NT2/D1 (cell line): ENCODE results near the gene PNPLA7.
"Not testable (repeated sequence)": the region's sequence is repeated elsewhere in the genome, so short reads cannot be mapped to it uniquely, and the experiment has no call there.

ENCODE experiments used
- DNase-seq: peaks from one replicate; pipeline ENCODE4 v3.0.0-alpha.2; 2011; ENCODE audit warnings: low read depth, low spot score
- H3K27me3 ChIP-seq: 2 replicates; pipeline ENCODE4 v1.6.0; 2011; ENCODE audit warnings: mild to moderate bottlenecking; ENCODE audit not compliant: insufficient read length, insufficient read depth
- H3K36me3 ChIP-seq: 2 replicates; pipeline ENCODE4 v1.6.1; 2011; ENCODE audit warnings: mild to moderate bottlenecking, low read length, mixed read lengths; ENCODE audit not compliant: insufficient read depth, insufficient read length
- H3K4me1 ChIP-seq: 2 replicates; pipeline ENCODE4 v1.5.1; 2011; ENCODE audit not compliant: insufficient read depth, insufficient read length
- H3K4me3 ChIP-seq: 2 replicates; pipeline ENCODE4 v1.5.1; 2011; ENCODE audit warnings: low read depth; ENCODE audit not compliant: insufficient read length
- H3K9ac ChIP-seq: 2 replicates; pipeline ENCODE4 v1.6.0; 2011; ENCODE audit warnings: low read depth; ENCODE audit not compliant: insufficient read length
- H3K9me3 ChIP-seq: 2 replicates; pipeline ENCODE4 v1.5.1; 2011; ENCODE audit warnings: mild to moderate bottlenecking, low read length; ENCODE audit not compliant: insufficient read depth
- SUZ12 ChIP-seq: IDR thresholded peaks from 2 replicates; pipeline ENCODE4 v1.6.1; 2011; ENCODE audit not compliant: insufficient read length, insufficient read depth; ENCODE audit errors: extremely low read depth
- YY1 ChIP-seq: IDR thresholded peaks from 2 replicates; pipeline ENCODE4 v1.6.1; 2011; ENCODE audit not compliant: insufficient read length, insufficient read depth
- ZNF274 ChIP-seq: IDR thresholded peaks from 2 replicates; pipeline ENCODE4 v1.6.1; 2011; ENCODE audit warnings: mild to moderate bottlenecking, low read depth, low read length

PNPLA7 gene

GRCh38 chr9:137575364-137575715 is 25.1 kb upstream of the PNPLA7 start:
- Histone ChIP-seq H3K36me3 (peaks cover 66% of the 10 kb centered on the region), H3K27me3 (no peaks in the 10 kb centered on the region), H3K9ac (peak overlapping the region; percentile 9), H3K4me1 (peaks cover 6% of the 10 kb centered on the region), H3K9me3 (no peaks in the 10 kb centered on the region), H3K4me3 (no peak overlapping the region)
- TF ChIP-seq SUZ12 (no peak), ZNF274 (no peak)
- no peak for DNase-seq

DNA sequence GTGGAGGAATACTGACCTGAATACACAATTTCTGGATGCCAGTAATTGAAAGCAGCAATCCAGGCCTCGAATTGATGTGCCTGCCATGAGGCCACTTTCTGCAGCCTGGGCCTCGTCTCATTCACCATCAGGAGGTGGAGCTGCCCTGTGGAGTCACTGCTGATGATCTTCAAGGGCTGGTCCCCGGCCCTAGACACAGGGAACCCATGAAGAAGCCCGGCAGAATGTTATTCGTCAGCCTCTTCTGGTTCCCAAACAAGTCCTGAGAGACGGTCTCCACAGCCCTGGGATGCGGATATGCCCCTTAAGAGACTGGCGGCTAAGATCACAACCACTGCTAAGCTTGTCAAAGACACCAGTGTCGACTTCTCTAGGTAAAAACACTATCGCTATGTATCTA is 24.0 kb upstream of the PNPLA7 start:
- TF ChIP-seq ZNF274: no peak
- no peak for TF ChIP-seq SUZ12
- TF ChIP-seq YY1: no peak
- H3K36me3 ChIP-seq: peaks cover 70% of the 10 kb centered on the region
- H3K9ac ChIP-seq: no peak overlapping the region

GRCh38 chr9:137570566-137570965 is 20.4 kb upstream of the PNPLA7 start:
- TF ChIP-seq SUZ12 (no peak), ZNF274 (no peak), YY1 (no peak)
- H3K36me3 ChIP-seq: peaks cover 55% of the 10 kb centered on the region
- no peaks in the 10 kb centered on the region for H3K4me1 ChIP-seq
- H3K27me3 ChIP-seq: no peaks in the 10 kb centered on the region
- no peak overlapping the region for H3K4me3 ChIP-seq
- H3K9ac ChIP-seq: no peak overlapping the region
- no peaks in the 10 kb centered on the region for H3K9me3 ChIP-seq
- no peak for DNase-seq

More for the DNA sequence above, 24.0 kb upstream of the PNPLA7 start:
- peaks cover 1% of the 10 kb centered on the region for H3K4me1 ChIP-seq
- H3K27me3 ChIP-seq: no peaks in the 10 kb centered on the region
- no peak overlapping the region for H3K4me3 ChIP-seq
- no peaks in the 10 kb centered on the region for H3K9me3 ChIP-seq
- DNase-seq: no peak

GRCh38 chr9:137569609-137570203 is 19.5 kb upstream of the PNPLA7 start:
- DNase-seq: no peak
- H3K4me1 ChIP-seq: no peaks in the 10 kb centered on the region
- H3K9me3 ChIP-seq: no peaks in the 10 kb centered on the region
- no peaks in the 10 kb centered on the region for H3K27me3 ChIP-seq
- peaks cover 50% of the 10 kb centered on the region for H3K36me3 ChIP-seq
- H3K4me3 ChIP-seq: no peak overlapping the region
- no peak overlapping the region for H3K9ac ChIP-seq
- TF ChIP-seq SUZ12 (no peak), ZNF274 (no peak)

DNA sequence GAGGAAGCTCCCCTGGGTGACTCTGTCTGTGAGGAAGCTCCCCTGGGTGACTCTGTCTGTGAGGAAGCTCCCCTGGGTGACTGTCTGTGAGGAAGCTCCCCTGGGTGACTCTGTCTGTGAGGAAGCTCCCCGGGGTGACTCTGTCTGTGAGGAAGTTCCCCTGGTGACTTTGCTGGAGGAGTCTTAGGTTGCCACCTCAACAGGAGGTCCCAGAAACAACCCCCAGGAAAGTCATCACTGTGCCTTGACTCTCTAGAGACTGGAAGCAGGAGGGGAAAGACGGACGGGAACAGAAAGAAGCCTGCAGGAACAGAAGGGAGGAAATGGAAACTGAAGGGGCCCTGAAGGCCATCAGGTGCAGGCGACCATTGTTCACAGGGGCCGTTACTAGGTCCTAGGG is 18.2 kb upstream of the PNPLA7 start:
- H3K9me3 ChIP-seq, H3K27me3 ChIP-seq, H3K9ac ChIP-seq, H3K4me3 ChIP-seq, DNase-seq, H3K4me1 ChIP-seq: not testable (repeated sequence)
- H3K36me3 ChIP-seq: peaks cover 51% of the 10 kb centered on the region

- Histone ChIP-seq H3K27me3 (no peaks in the 10 kb centered on the region), H3K9ac (no peak overlapping the region), H3K36me3 (peaks cover 47% of the 10 kb centered on the region), H3K4me3 (no peak overlapping the region), H3K4me1 (no peaks in the 10 kb centered on the region), H3K9me3 (no peaks in the 10 kb centered on the region)
- TF ChIP-seq ZNF274 (no peak), SUZ12 (no peak), YY1 (no peak)
- DNase-seq: no peak
Measured at GRCh38 chr9:137564817-137565411, 14.7 kb upstream of the PNPLA7 start.

GRCh38 chr9:137564134-137564533 is 13.9 kb upstream of the PNPLA7 start:
- Histone ChIP-seq H3K27me3 (no peaks in the 10 kb centered on the region), H3K4me3 (no peak overlapping the region), H3K9ac (no peak overlapping the region), H3K9me3 (no peaks in the 10 kb centered on the region), H3K4me1 (no peaks in the 10 kb centered on the region), H3K36me3 (peaks cover 45% of the 10 kb centered on the region)
- DNase-seq: no peak
- TF ChIP-seq SUZ12: no peak
- TF ChIP-seq YY1: no peak
- TF ChIP-seq ZNF274: no peak

DNA sequence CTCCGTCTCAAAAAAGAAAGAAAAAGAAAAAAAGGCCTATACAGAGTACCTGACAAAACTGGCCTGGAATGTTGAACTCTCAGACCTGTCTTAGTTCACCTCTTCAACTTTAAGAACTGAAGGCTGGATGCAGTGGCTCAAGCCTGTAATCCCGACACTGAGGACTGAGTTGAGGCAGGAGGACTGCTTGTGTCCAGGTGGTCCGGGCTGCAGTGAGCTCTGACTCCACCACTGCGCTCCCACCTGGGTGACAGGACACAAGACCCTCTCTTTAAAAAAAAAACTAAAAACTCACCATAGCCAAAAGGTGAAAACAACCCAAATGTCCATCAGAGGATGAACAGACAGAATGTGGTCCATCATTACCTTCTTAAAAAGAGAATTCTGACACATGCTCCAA is 7.9 kb upstream of the PNPLA7 start:
- no peak overlapping the region for H3K9ac ChIP-seq
- no peaks in the 10 kb centered on the region for H3K27me3 ChIP-seq
- DNase-seq: no peak
- H3K36me3 ChIP-seq: peaks cover 70% of the 10 kb centered on the region
- H3K4me1 ChIP-seq: no peaks in the 10 kb centered on the region
- no peak overlapping the region for H3K4me3 ChIP-seq
- TF ChIP-seq ZNF274 (no peak), YY1 (no peak)
- no peaks in the 10 kb centered on the region for H3K9me3 ChIP-seq
